Activated naive CD4-positive, alpha-beta T cell treated with anti-CD3 and anti-CD28 coated beads, Interleukin-2, amount 10 ng/mL, durations not matched to agents 7 days and 5 days (primary cell): ENCODE data around the gene LPGAT1.
"Not testable (repeated sequence)": the region's sequence is repeated elsewhere in the genome, so short reads cannot be mapped to it uniquely, and the experiment has no call there.

ENCODE experiments used
- CTCF ChIA-PET: fragments of 350-600 bp; sonication (Branson Sonifier 250); formaldehyde crosslinking; loops from one replicate; lab custom pipeline; 2021; ENCODE audit warnings: antibody characterized with exemption; lab: Charles Lee
- DNase-seq: peaks from one replicate; pipeline ENCODE4 v3.0.0-alpha.2; 2020
- H3K27ac Mint-ChIP-seq: one replicate; pipeline ENCODE4 v1.8.0; 2021; ENCODE audit warnings: mild to moderate bottlenecking, moderate library complexity, mixed read lengths
- H3K27me3 Mint-ChIP-seq: one replicate; pipeline ENCODE4 v1.8.0; 2021; ENCODE audit warnings: mild to moderate bottlenecking, mixed read lengths
- H3K36me3 Mint-ChIP-seq: one replicate; pipeline ENCODE4 v1.8.0; 2021; ENCODE audit warnings: mixed read lengths
- H3K4me1 Mint-ChIP-seq: one replicate; pipeline ENCODE4 v1.8.0; 2021; ENCODE audit warnings: mixed read lengths
- H3K4me3 Mint-ChIP-seq: one replicate; pipeline ENCODE4 v1.8.0; 2021; ENCODE audit warnings: mild to moderate bottlenecking, moderate library complexity, mixed read lengths
- H3K9me3 Mint-ChIP-seq: one replicate; pipeline ENCODE4 v1.8.0; 2021; ENCODE audit warnings: mixed read lengths

LPGAT1 gene

DNA sequence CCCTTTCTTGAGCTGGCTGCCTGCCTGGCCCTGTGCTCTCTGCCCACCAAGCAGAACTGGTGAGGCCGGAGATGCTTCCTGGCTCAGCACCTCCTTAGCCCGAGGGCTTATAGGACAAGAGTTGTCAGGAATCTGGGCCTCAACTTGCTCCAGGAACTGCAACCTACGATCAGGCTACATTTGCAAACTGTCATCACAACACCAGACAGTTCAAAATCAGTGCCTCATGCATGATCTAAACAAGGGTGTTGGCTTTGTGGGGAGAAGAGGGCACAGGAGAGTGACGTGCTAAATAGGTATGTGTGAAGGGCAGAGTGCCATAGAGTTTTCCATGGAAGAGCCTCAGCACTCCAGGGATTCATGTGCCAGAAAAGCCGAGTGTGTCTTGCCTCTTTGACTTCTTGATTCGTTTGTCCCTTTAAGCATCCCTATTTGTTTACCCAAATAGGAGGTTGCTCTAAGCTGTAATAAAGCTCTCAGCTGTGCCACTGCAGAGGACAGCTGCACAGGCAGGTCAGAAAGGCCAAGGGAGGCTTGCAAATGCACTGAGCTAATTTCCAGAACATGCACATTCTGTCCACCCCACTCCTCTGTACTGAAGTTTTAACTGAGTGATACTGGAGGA is 125.0 kb downstream of the LPGAT1 start:
- Mint-ChIP-seq H3K27me3 (peaks cover 32% of the 10 kb centered on the region), H3K9me3 (no peaks in the 10 kb centered on the region), H3K4me3 (no peak overlapping the region), H3K4me1 (no peaks in the 10 kb centered on the region), H3K36me3 (no peaks in the 10 kb centered on the region), H3K27ac (no peak overlapping the region)
- no peak for DNase-seq
- CTCF ChIA-PET = interaction anchor here (0.7 kb wide), 1 partner anchor 336 kb away, joined by 3 read pairs; no protein-coding TSS in a partner anchor

DNA sequence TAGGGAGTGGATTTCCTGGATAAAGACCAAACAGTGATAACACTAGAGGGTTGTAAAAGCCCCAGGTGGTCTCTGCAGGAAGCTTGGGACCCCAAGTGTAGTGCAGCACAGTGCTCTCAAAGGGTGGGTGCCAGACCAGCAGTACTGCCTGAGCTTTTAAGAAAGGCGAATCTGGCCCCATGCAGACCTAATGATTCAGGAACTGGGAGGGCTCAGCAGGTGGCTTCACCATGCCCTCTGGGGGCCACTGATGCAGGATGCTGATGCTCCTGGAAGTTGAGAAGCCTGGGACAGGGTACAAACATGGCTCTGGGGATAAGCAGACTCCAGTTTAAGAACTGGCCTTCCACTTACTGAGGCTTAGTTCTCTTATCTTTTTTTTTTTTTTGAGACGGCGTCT is 126.0 kb downstream of the LPGAT1 start:
- no peaks in the 10 kb centered on the region for H3K36me3 Mint-ChIP-seq
- H3K9me3 Mint-ChIP-seq = no peaks in the 10 kb centered on the region
- no peak overlapping the region for H3K4me3 Mint-ChIP-seq
- CTCF ChIA-PET = interaction anchor here (0.6 to 1.5 kb wide), 4 partner anchors 9 to 751 kb away, joined by 3 to 4 read pairs (median 4); partner anchors contain the start of genes DTL and INTS7
- peaks cover under 1% of the 10 kb centered on the region for H3K4me1 Mint-ChIP-seq
- no peak overlapping the region for H3K27ac Mint-ChIP-seq
- H3K27me3 Mint-ChIP-seq = peaks cover 40% of the 10 kb centered on the region
- DNase-seq = no peak

GRCh38 chr1:211703812-211704537 is 126.6 kb downstream of the LPGAT1 start:
- H3K36me3 Mint-ChIP-seq = no peaks in the 10 kb centered on the region
- H3K4me1 Mint-ChIP-seq = peaks cover 4% of the 10 kb centered on the region
- CTCF ChIA-PET = interaction anchor here (0.6 to 1.5 kb wide), 3 partner anchors 8 to 752 kb away, joined by 3 to 4 read pairs (median 4); partner anchors contain the start of genes DTL and INTS7

GRCh38 chr1:211701733-211702132 is 128.8 kb downstream of the LPGAT1 start:
- Mint-ChIP-seq H3K4me3 (no peak overlapping the region), H3K27me3 (peaks cover 51% of the 10 kb centered on the region), H3K4me1 (peaks cover 21% of the 10 kb centered on the region), H3K9me3 (no peaks in the 10 kb centered on the region), H3K27ac (no peak overlapping the region), H3K36me3 (no peaks in the 10 kb centered on the region)
- DNase-seq = no peak
- CTCF ChIA-PET = interaction anchor here (1.3 kb wide), 1 partner anchor 25 kb away, joined by 3 read pairs; no protein-coding TSS in a partner anchor

More at GRCh38 chr1:211703812-211704537, 126.6 kb downstream of the LPGAT1 start:
- DNase-seq = no peak
- Mint-ChIP-seq H3K9me3 (no peaks in the 10 kb centered on the region), H3K27me3 (peaks cover 45% of the 10 kb centered on the region), H3K27ac (no peak overlapping the region), H3K4me3 (no peak overlapping the region)

DNA sequence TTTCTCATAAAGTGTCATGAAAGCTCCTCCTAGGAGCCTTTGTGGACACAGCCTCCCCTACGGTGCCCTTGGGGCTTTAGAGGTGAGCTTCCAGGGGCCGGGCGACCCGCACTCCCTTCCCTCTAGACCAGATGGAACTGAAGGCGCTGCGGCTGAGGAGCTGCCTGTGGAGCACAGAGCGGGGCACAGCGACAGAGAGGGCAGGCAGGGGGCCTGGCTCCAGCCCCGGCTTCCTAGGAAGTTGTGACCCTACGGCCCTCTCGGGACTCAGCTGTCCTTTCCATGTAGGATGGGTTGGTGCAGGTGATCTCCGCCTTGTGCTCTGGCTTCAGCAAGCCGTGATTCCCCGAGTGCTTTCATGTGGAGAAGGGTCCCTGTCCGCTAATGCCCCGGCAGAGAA is 131.5 kb downstream of the LPGAT1 start:
- peaks cover 2% of the 10 kb centered on the region for H3K9me3 Mint-ChIP-seq
- H3K36me3 Mint-ChIP-seq = no peaks in the 10 kb centered on the region
- no peak for DNase-seq
- H3K4me3 Mint-ChIP-seq = no peak overlapping the region
- H3K27me3 Mint-ChIP-seq = peaks cover 48% of the 10 kb centered on the region
- CTCF ChIA-PET = interaction anchor here (0.8 to 5.0 kb wide), 30 partner anchors 8 to 758 kb away, joined by 3 to 36 read pairs (median 5); partner anchors contain the start of genes DTL, INTS7 and NEK2
- peaks cover 43% of the 10 kb centered on the region for H3K4me1 Mint-ChIP-seq
- H3K27ac Mint-ChIP-seq = no peak overlapping the region

DNA sequence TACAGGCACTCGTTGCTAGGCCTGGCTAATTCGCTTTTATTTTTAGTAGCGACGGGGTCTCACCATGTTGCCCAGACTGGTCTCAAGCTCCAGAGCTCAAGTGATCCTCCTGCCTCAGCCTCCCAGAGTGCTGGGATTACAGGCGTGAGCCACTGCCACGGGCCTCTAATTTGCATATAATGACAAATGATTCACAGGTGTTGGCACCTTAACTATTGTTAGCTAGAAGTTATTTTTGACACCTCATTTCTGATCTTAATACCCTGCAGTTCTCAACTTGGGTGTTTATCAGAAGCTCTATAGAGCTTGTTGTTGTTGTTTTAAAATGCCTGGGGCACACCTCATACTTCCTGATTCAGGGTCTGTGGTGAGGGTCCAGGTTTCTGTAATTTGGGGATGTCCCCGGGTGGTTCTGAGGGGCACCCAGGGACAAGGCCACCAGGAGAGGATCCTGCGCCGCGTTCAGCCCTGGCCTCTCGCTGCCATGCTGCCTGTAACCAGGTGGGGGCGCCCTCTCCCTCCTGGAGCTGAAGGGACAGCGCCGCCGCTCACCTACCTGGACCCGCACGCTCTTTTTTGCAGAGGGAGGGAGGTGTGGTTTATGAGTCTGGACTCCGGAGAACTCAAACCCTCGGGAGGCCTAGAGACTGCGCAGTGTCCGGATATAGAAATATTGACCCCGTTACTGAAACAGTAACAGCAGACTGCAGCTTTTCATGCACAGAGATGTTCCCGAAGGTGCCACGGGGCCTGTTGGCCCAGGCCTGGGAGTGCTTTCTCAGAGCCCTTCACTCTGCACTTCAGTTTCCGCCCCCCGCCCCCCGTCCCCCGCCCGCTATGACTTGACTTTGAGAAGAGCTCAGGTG is 132.2 kb downstream of the LPGAT1 start:
- H3K36me3 Mint-ChIP-seq = no peaks in the 10 kb centered on the region
- peaks cover 5% of the 10 kb centered on the region for H3K9me3 Mint-ChIP-seq
- H3K4me3 Mint-ChIP-seq = no peak overlapping the region
- no peak overlapping the region for H3K27ac Mint-ChIP-seq
- peaks cover 44% of the 10 kb centered on the region for H3K27me3 Mint-ChIP-seq
- CTCF ChIA-PET = interaction anchor here (0.5 to 5.0 kb wide), 50 partner anchors 8 to 1174 kb away, joined by 3 to 36 read pairs (median 4); partner anchors contain the start of genes DTL, INTS7 and NEK2
- peaks cover 43% of the 10 kb centered on the region for H3K4me1 Mint-ChIP-seq
- DNase-seq = peak; percentile 89

- Mint-ChIP-seq H3K27me3 (peaks cover 37% of the 10 kb centered on the region), H3K9me3 (peaks cover 5% of the 10 kb centered on the region), H3K4me1 (peaks cover 43% of the 10 kb centered on the region), H3K36me3 (no peaks in the 10 kb centered on the region), H3K4me3 (no peak overlapping the region), H3K27ac (no peak overlapping the region)
- DNase-seq = no peak
- CTCF ChIA-PET = interaction anchor here (0.8 to 5.0 kb wide), 19 partner anchors 11 to 759 kb away, joined by 3 to 36 read pairs (median 6); partner anchors contain the start of genes DTL and INTS7
Measured at GRCh38 chr1:211697356-211697755, 133.2 kb downstream of the LPGAT1 start.

DNA sequence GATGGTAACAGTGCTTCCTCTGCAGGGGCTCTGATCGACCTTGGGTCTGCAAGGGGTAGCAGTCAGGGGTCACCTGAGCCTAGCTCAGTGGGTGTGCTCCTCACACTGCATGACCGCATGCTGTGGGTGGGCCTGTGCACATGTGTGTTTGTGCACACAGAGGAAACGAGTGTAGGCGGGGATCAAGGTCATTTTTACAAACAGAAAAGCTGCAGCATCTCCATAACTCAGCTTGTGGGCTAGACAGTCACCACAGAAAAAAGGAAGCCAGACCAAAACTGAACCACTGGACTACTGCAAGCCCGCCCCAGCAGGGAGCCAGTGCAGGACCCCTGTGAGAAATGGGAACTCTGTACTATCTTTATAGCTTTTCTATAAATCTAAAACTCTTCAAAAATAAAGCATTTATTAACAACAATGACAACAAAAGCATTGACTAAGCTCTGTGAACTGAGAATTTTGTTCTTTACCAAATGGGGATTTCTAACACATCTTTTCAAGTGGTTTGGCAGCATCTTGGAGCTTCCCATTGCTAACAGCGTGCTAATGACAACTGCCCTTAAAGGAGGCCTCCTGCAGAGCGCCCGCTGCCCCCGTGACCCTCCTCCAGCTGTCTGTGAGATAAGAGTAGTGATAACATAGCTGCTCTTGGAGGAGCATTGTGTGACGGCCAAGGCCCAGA is 135.3 kb downstream of the LPGAT1 start:
- DNase-seq = no peak
- Mint-ChIP-seq H3K36me3 (no peaks in the 10 kb centered on the region), H3K4me1 (peaks cover 43% of the 10 kb centered on the region), H3K27me3 (peaks cover 25% of the 10 kb centered on the region), H3K27ac (no peak overlapping the region), H3K4me3 (no peak overlapping the region), H3K9me3 (peaks cover 5% of the 10 kb centered on the region)
- CTCF ChIA-PET = interaction anchor here (0.7 to 5.0 kb wide), 5 partner anchors 9 to 760 kb away, joined by 3 to 36 read pairs (median 6); partner anchors contain the start of genes DTL and INTS7

DNA sequence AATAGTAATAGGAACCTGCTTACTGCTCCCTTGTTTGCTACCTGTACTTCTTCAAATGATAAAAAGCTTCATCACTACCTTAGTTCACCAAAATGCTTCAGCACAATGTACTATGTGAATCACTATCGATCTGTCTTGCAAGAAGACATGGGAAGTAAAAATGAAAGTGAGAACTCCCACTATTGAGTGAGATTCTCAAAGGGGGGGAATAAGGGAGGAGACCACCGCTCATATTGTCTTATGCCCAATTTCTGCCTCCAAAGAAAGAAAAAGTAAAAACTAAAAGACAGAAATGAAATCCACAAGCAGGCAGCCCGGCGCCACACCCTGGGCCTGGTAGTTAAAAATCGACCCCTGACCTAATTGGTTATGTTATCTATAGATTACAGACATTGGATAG is 136.7 kb downstream of the LPGAT1 start:
- DNase-seq, H3K27ac Mint-ChIP-seq, H3K4me3 Mint-ChIP-seq, H3K9me3 Mint-ChIP-seq, H3K36me3 Mint-ChIP-seq: not testable (repeated sequence)
- CTCF ChIA-PET = interaction anchor here (0.9 kb wide), 1 partner anchor 762 kb away, joined by 3 read pairs; no protein-coding TSS in a partner anchor
- Mint-ChIP-seq H3K27me3 (peaks cover 20% of the 10 kb centered on the region), H3K4me1 (peaks cover 38% of the 10 kb centered on the region)
